GM13976 (cell line): ENCODE measurements around the gene SIX3.

ENCODE experiments used
- DNase-seq: peaks from one replicate; pipeline ENCODE4 v3.0.0; 2012; ENCODE audit warnings: low spot score
- in situ Hi-C: fragments of 300-500 bp; cut with MboI; formaldehyde crosslinking; loops from one replicate; pipeline ENCODE4 v1.12.0; 2022; ENCODE audit warnings: low sequenced_read_pairs, mixed read lengths, inconsistent platforms; ENCODE audit not compliant: unreplicated experiment
- TF ChIP-seq, protein P1 (sequence below): IDR thresholded peaks from 2 replicates; pipeline ENCODE4 v1.5.1; 2012; ENCODE audit warnings: borderline replicate concordance, mild to moderate bottlenecking; ENCODE audit not compliant: insufficient read depth; ENCODE audit errors: extremely low read depth, missing control alignments, control extremely low read depth

The SIX3 gene

DNA sequence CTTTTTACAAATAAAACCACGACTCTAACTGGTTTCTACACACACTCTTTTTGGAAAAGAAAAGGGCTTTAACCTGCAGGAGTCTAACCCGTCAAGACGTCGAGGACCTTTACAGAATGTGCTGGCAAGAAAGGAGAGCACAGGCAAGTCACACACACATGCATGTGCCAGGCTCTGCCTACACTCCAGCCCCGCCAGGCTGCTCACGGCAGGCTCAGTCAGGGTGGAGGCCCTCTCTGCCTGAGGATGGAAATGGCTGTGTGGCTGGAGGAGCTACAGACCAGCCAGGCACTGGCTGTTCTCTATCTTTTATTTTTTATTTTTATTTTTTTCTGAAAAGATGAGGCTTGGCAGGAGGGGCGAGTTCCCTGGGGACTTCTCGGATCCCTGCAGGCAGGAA lies 10.2 kb downstream of the SIX3 start:
- no peak for DNase-seq
- TF ChIP-seq, protein P1, sequence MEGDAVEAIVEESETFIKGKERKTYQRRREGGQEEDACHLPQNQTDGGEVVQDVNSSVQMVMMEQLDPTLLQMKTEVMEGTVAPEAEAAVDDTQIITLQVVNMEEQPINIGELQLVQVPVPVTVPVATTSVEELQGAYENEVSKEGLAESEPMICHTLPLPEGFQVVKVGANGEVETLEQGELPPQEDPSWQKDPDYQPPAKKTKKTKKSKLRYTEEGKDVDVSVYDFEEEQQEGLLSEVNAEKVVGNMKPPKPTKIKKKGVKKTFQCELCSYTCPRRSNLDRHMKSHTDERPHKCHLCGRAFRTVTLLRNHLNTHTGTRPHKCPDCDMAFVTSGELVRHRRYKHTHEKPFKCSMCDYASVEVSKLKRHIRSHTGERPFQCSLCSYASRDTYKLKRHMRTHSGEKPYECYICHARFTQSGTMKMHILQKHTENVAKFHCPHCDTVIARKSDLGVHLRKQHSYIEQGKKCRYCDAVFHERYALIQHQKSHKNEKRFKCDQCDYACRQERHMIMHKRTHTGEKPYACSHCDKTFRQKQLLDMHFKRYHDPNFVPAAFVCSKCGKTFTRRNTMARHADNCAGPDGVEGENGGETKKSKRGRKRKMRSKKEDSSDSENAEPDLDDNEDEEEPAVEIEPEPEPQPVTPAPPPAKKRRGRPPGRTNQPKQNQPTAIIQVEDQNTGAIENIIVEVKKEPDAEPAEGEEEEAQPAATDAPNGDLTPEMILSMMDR, result no peak
- in situ Hi-C loops, result loop anchor here (10.0 to 25.0 kb wide), 2 partner anchors 477 to 914 kb away; no protein-coding TSS in a partner anchor

DNA sequence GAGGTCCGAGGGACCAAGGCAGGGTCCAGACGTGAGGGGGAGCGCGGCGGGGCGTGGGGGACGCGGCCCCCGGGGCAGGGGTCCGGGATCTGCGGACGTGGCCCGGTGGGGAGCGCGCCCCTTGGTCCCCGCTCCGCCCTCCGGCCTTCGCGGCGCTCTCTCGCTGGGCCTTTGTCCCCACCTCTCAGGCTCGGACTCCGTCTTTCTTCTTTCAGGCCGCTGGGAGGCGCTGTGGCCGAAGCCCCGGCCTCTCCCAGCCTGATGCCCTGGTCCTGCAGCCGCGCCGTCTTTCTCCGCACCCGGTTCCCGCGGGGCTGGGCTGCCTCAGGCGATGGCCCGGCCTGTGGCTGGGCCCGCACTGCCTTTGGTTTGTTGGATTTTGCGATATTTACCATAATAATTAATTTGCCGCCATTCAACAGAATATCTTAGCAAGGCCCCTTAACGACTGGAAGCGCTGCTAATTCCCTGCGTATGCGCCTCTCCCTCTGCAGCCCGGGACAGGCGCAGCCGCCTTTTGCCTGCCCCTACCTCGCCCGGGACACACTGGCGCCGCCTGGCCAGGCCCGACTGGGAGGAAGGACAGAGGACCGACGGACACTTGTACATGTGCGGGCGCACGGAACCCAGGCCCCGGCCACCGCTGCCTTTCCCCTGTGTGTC lies 10.8 kb downstream of the SIX3 start:
- in situ Hi-C loops, result loop anchor here (10.0 to 25.0 kb wide), 2 partner anchors 477 to 915 kb away; no protein-coding TSS in a partner anchor
- TF ChIP-seq, protein P1, result peak; percentile 66
- peak; percentile 86 for DNase-seq

DNA sequence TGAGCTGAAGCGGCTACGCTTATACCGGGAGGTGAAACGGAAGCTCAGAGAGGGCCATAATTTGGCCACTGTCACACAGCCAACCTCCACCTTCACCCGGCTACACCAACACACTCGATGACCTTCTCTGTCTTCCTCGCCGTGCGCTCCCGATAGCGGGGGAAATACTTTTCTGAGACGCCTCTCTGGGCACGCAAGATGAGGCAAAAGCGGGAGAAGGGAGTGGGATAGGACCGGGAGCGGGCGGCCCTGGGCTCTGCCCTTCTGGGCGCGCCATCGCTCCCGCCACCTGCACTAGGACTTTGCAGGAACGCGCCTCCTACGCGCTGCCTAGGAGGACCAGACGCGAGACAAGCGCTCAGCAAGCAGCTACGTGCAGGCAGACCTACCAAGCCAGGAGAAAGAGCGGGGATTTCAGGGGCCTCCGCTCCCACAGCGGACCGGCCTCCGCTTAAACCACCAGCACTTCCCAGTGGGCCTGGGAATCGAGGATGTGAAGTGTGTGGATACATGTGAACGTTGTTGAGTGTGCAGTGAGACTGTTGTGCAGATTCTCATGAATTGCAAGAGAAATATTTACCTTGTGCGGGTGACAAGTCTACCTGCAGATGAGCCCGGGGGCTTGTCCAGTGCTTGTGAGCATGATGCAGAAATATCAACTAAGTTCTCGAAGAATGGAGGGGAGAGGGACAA lies 11.4 kb downstream of the SIX3 start:
- in situ Hi-C loops, result loop anchor here (10.0 to 25.0 kb wide), 2 partner anchors 478 to 916 kb away; no protein-coding TSS in a partner anchor
- no peak for DNase-seq
- TF ChIP-seq, protein P1, result no peak

GRCh38 chr2:44953499-44953883 lies 12.0 kb downstream of the SIX3 start:
- in situ Hi-C loops, result loop anchor here (10.0 to 25.0 kb wide), 2 partner anchors 479 to 916 kb away; no protein-coding TSS in a partner anchor
- TF ChIP-seq, protein P1, result no peak
- no peak for DNase-seq

DNA sequence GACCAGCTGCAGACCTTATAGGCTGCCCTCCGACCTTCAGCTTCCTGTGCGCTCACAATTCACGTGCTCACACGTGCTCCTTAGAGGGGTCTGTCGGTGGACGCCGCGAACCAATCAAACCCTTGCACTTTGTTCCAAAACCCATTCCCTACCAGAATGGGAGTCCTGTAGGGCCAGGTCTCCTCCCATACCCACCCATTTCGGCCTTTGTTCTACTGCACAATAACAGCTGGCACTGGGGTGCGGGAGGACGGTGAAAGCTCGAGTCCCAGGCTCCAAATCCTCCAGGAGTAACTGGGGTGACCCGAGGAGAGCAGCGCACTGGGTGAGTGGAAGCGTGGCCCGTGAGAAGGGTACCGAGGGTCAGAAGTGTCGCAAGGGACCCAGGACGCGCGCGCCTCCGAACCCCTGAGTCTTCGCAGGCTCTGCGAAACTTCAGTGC lies 13.0 kb downstream of the SIX3 start:
- TF ChIP-seq, protein P1, result no peak
- in situ Hi-C loops, result loop anchor here (10.0 to 25.0 kb wide), 2 partner anchors 480 to 917 kb away; no protein-coding TSS in a partner anchor
- DNase-seq, result no peak

DNA sequence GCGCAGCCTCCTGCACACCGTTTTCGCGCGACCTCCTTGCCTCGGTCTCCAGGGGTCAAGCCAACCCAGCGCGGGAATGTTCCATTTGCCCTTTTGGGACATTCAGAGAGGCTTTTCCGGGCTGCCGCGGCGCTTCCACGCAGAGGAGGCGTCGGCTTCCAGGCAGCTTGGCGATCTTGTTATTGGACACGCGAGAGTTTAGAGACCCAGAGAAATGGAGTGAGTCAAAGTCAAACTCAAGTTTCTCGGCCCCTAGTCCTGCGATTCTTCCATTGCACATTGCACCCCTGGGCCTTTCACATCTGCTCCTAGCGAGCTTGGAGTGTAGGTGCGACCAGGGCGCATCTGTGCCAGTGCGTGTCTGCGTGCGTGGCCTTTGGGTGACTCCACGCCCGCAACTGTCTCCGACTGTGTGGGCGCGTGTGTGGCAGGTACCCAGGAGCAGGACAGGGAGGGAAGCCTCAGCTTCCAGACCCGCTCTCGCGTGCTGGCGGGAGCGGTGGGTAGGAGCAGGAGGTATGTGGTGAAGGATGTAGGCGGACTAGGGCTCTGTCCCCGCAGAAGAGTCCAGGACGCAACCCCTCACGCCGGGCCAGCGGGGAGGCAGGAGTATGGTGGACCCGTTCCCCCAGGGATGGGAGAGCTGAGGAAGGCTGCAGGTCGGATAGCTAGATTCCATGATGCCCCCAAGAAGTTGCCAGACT lies 13.5 kb downstream of the SIX3 start:
- in situ Hi-C loops, result loop anchor here (10.0 to 25.0 kb wide), 2 partner anchors 480 to 918 kb away; no protein-coding TSS in a partner anchor
- TF ChIP-seq, protein P1, result no peak
- no peak for DNase-seq
